A549 (cell line): ENCODE measurements around the gene GMCL1.
"Not testable (repeated sequence)": the region's sequence is repeated elsewhere in the genome, so short reads cannot be mapped to it uniquely, and the experiment has no call there.

Source experiments
- CTCF ChIP-seq: fragments of >200 bp; sonication (Bioruptor Twin); formaldehyde crosslinking; IDR thresholded peaks from 3 replicates; pipeline ENCODE4 v1.5.1; 2016
- E2F6 ChIP-seq: IDR thresholded peaks from 2 replicates; pipeline ENCODE4 v1.6.1; 2012; ENCODE audit warnings: low read depth, borderline replicate concordance
- FOSB ChIP-seq: fragments of 250-450 bp; sonication (Bioruptor Pico); IDR thresholded peaks from 2 replicates; pipeline ENCODE4 v1.5.0; 2020; ENCODE audit warnings: mild to moderate bottlenecking, moderate library complexity
- HDAC2 ChIP-seq: fragments of 200-600 bp; sonication (generic); IDR thresholded peaks from 2 replicates; pipeline ENCODE4 v1.6.1; 2016
- MAZ ChIP-seq: fragments of 150-350 bp; IDR thresholded peaks from 2 replicates; pipeline ENCODE4 v1.6.1; 2014; ENCODE audit warnings: antibody characterized with exemption, low read depth, low read length, borderline replicate concordance

- not testable (repeated sequence) for TF ChIP-seq MAZ; HDAC2; CTCF; E2F6; FOSB (CRISPR knock-in tag)
Measured at GRCh38 chr2:69892838-69893424, 63.5 kb downstream of the GMCL1 start.
